Measurements from ENCODE around the gene NRBF2. TPM values are rescaled to one million over a fixed set of nuclear protein-coding genes. Genes with fewer than 3 reads are reported as not detected.

The NRBF2 gene
- total RNA-seq, 1 donor from 2014 or later = 8.9 TPM

- Histone ChIP-seq H3K4me3 (no peak overlapping the region), H3K27ac (replicated peaks) (no peak overlapping the region), H3K27me3 (ENCODE audit: low read depth) (no peaks in the 10 kb centered on the region), H3K36me3 (peaks cover 5% of the 10 kb centered on the region), H3K9me3 (replicated peaks) (no peaks in the 10 kb centered on the region), H3K4me1 (peaks cover 60% of the 10 kb centered on the region)
- intact Hi-C loops (cut with micrococcal nuclease) = no loop called here
- no peak for DNase-seq
- TF ChIP-seq, protein P1, sequence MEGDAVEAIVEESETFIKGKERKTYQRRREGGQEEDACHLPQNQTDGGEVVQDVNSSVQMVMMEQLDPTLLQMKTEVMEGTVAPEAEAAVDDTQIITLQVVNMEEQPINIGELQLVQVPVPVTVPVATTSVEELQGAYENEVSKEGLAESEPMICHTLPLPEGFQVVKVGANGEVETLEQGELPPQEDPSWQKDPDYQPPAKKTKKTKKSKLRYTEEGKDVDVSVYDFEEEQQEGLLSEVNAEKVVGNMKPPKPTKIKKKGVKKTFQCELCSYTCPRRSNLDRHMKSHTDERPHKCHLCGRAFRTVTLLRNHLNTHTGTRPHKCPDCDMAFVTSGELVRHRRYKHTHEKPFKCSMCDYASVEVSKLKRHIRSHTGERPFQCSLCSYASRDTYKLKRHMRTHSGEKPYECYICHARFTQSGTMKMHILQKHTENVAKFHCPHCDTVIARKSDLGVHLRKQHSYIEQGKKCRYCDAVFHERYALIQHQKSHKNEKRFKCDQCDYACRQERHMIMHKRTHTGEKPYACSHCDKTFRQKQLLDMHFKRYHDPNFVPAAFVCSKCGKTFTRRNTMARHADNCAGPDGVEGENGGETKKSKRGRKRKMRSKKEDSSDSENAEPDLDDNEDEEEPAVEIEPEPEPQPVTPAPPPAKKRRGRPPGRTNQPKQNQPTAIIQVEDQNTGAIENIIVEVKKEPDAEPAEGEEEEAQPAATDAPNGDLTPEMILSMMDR (IDR thresholded peaks at IDR 0.05; ENCODE audit: borderline replicate concordance) = no peak
Observed at GRCh38 chr10:63137306-63137705, 4.2 kb downstream of the NRBF2 start.

DNA sequence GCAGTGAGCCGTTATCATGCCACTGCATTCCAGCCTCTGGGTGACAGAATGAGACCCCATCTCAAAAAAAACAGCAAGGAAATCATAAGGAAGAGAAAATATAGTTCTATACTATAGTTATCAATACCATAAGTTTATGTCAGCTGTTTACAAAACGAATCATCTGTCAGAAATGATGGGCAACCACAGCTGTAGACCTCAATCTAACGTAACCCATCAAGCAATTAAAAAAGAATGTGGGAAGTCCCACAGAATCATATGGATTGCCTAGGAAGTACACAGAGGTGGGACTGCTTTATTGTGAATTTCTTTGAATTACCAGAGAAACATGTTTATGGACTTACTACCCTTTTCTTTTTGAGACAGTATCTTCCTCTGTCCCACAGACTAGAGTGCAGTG lies 6.9 kb downstream of the NRBF2 start:
- no peak for DNase-seq
- peaks cover 47% of the 10 kb centered on the region for H3K4me1 ChIP-seq
- peaks cover 5% of the 10 kb centered on the region for H3K36me3 ChIP-seq
- H3K9me3 ChIP-seq (replicated peaks) = no peaks in the 10 kb centered on the region
- intact Hi-C loops (cut with micrococcal nuclease) = no loop called here
- no peak overlapping the region for H3K4me3 ChIP-seq
- TF ChIP-seq, protein P1 (IDR thresholded peaks at IDR 0.05; ENCODE audit: borderline replicate concordance) = no peak
- H3K27me3 ChIP-seq (ENCODE audit: low read depth) = no peaks in the 10 kb centered on the region
- H3K27ac ChIP-seq (replicated peaks) = no peak overlapping the region

- Histone ChIP-seq H3K36me3 (peaks cover 10% of the 10 kb centered on the region), H3K4me3 (no peak overlapping the region), H3K27ac (replicated peaks) (no peak overlapping the region), H3K9me3 (replicated peaks) (no peaks in the 10 kb centered on the region), H3K27me3 (ENCODE audit: low read depth) (no peaks in the 10 kb centered on the region), H3K4me1 (peaks cover 47% of the 10 kb centered on the region)
- no peak for DNase-seq
- intact Hi-C loops (cut with micrococcal nuclease) = no loop called here
- TF ChIP-seq, protein P1 (IDR thresholded peaks at IDR 0.05; ENCODE audit: borderline replicate concordance) = no peak
Observed at GRCh38 chr10:63142136-63142535, 9.0 kb downstream of the NRBF2 start.

- Histone ChIP-seq H3K27ac (replicated peaks) (no peak overlapping the region), H3K9me3 (replicated peaks) (no peaks in the 10 kb centered on the region), H3K4me3 (no peak overlapping the region), H3K27me3 (ENCODE audit: low read depth) (no peaks in the 10 kb centered on the region), H3K4me1 (peaks cover 41% of the 10 kb centered on the region), H3K36me3 (peaks cover 14% of the 10 kb centered on the region)
- DNase-seq = no peak
- intact Hi-C loops (cut with micrococcal nuclease) = no loop called here
- TF ChIP-seq, protein P1 (IDR thresholded peaks at IDR 0.05; ENCODE audit: borderline replicate concordance) = no peak
Observed at GRCh38 chr10:63143987-63144386, 10.9 kb downstream of the NRBF2 start.

DNA sequence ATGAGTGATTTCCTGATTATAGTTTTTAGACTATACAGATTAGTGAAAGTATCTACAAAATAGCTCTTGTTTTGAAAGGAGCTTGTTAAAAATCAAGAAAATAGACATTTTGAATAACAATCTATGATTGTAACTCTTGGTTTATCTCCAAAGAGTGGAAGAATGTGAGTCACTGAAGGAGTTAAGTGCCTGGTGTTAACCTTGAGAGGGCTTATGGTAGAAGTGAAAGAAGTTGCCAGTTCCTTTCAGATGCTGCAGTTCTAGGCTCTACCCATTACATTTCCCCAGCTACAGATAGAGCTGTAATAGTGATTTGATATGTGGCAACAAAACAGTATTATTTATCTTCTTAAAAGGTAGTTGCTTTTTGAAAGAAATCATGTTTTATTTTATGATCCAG lies 12.7 kb downstream of the NRBF2 start:
- intact Hi-C loops (cut with micrococcal nuclease) = no loop called here
- TF ChIP-seq, protein P1 (IDR thresholded peaks at IDR 0.05; ENCODE audit: borderline replicate concordance) = no peak

DNA sequence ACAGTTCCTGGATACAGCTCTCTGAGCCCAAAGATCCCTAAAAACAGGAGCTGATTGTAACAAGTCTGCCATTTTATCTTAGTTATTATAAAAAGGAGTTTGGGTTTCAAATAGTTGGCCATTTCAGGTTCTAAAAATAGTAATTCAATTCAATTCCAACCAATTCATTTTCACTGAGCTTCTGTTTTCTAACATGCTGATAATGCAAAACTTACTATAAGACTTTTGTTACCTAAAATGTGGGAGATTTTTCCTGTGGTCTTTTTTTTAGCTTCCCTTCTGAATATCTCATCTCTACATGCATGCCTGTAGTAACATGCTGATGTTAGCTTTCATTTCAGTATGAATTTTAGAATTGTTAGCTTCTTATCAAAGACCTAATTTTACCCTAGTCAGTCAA lies 13.4 kb downstream of the NRBF2 start:
- H3K4me3 ChIP-seq = no peak overlapping the region
- TF ChIP-seq, protein P1 (IDR thresholded peaks at IDR 0.05; ENCODE audit: borderline replicate concordance) = no peak
- peaks cover 34% of the 10 kb centered on the region for H3K4me1 ChIP-seq
- peaks cover 25% of the 10 kb centered on the region for H3K36me3 ChIP-seq
- H3K27ac ChIP-seq (replicated peaks) = no peak overlapping the region
- no peaks in the 10 kb centered on the region for H3K27me3 ChIP-seq (ENCODE audit: low read depth)
- intact Hi-C loops (cut with micrococcal nuclease) = no loop called here
- DNase-seq = no peak
- H3K9me3 ChIP-seq (replicated peaks) = no peaks in the 10 kb centered on the region

More for the DNA sequence above, 12.7 kb downstream of the NRBF2 start:
- Histone ChIP-seq H3K27me3 (ENCODE audit: low read depth) (no peaks in the 10 kb centered on the region), H3K4me3 (no peak overlapping the region), H3K27ac (replicated peaks) (no peak overlapping the region), H3K36me3 (peaks cover 19% of the 10 kb centered on the region), H3K9me3 (replicated peaks) (no peaks in the 10 kb centered on the region), H3K4me1 (peaks cover 41% of the 10 kb centered on the region)
- no peak for DNase-seq

All from left ventricle myocardium inferior (tissue), 1 donor.